ENCODE data around the gene GEMIN5.
"Not testable (repeated sequence)": the region's sequence is repeated elsewhere in the genome, so short reads cannot be mapped to it uniquely, and the experiment has no call there.

GEMIN5 gene, protein sequence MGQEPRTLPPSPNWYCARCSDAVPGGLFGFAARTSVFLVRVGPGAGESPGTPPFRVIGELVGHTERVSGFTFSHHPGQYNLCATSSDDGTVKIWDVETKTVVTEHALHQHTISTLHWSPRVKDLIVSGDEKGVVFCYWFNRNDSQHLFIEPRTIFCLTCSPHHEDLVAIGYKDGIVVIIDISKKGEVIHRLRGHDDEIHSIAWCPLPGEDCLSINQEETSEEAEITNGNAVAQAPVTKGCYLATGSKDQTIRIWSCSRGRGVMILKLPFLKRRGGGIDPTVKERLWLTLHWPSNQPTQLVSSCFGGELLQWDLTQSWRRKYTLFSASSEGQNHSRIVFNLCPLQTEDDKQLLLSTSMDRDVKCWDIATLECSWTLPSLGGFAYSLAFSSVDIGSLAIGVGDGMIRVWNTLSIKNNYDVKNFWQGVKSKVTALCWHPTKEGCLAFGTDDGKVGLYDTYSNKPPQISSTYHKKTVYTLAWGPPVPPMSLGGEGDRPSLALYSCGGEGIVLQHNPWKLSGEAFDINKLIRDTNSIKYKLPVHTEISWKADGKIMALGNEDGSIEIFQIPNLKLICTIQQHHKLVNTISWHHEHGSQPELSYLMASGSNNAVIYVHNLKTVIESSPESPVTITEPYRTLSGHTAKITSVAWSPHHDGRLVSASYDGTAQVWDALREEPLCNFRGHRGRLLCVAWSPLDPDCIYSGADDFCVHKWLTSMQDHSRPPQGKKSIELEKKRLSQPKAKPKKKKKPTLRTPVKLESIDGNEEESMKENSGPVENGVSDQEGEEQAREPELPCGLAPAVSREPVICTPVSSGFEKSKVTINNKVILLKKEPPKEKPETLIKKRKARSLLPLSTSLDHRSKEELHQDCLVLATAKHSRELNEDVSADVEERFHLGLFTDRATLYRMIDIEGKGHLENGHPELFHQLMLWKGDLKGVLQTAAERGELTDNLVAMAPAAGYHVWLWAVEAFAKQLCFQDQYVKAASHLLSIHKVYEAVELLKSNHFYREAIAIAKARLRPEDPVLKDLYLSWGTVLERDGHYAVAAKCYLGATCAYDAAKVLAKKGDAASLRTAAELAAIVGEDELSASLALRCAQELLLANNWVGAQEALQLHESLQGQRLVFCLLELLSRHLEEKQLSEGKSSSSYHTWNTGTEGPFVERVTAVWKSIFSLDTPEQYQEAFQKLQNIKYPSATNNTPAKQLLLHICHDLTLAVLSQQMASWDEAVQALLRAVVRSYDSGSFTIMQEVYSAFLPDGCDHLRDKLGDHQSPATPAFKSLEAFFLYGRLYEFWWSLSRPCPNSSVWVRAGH (N-terminal part only)

DNA sequence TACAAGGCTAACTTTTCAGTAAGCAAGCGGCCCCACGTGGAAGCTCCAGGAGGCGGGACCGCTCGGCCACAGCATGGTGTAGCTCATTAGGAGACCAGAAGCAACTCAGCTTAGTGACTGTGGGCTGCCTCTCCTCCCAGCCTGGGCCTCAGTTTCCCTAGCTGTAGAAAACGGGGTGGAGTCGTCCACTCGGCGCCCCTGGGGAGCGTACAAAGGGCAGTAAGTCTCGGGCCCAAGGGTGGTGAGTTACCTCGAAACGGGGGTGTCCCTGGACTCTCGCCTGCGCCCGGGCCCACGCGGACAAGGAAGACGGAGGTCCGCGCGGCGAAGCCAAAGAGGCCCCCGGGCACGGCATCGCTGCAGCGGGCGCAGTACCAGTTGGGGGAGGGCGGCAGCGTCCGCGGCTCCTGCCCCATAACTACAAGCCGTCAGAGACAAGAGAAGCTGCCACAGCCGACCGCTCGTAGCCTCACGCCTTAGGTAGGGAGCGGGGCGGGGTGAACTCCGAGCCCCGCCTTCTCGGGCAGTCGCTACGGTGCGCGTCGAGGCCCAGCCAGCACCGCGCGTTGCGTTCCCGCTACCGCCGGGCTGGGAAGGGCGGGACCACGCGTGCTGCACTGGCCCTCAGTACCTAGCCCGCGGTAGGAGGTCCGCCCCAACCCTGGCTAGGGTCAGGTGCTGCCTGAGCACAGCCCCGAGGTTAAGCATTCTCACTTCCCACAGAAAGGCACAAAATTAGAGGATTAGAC is at the start of gene GEMIN5:
TSS of gene GEMIN5 (minus strand) at position 494 of the 749 bp plus-strand sequence. CDS start at position 416, 78 bp downstream.
- peak; percentile 43 for DNase-seq

DNA sequence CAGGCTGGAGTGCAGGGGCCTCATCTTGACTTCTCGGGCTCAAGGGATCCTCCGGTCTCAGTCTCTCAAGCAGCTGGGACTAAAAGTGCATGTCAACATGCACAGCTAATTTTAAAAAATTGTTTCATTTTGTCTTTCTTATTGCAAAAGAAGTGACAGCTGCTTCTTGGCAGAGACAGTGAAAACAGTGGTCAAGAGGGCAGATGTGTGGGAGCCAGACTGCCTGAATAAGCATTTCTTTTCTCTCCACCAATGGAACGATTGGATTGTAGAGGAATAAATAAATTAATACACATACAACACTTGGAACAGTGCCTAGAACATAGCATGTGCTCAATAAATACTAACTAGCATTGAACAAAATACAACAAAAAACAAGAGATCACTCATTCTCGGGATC is 48.1 kb upstream of the GEMIN5 start:
- no peak for DNase-seq

DNA sequence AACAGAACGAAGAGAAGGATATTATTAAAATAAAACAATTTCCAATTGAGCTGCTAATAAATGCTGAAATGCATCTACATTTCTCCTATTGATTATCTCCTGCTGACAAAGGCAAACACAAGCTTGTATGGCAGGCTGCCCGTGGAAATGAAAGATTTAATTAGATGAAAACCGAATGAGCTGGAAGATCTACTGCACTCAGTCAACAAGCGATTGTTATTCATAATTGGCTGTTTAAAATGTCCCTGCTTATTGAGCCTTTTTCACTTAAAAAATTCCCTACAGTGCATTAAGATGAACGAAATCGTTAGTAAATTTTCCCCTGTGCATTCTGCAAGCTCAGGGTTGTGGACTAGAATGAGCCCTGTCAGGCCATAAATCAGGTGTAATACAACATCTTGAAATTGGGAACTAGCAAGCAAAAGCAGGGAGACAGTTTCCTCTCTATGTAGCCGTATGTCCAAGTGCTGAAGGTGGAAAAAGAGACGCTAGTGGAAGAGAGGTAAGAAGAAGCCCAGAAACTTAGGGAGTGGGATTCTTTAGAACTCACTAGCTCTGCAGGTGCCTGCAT is 47.0 kb upstream of the GEMIN5 start:
- no peak for DNase-seq

DNA sequence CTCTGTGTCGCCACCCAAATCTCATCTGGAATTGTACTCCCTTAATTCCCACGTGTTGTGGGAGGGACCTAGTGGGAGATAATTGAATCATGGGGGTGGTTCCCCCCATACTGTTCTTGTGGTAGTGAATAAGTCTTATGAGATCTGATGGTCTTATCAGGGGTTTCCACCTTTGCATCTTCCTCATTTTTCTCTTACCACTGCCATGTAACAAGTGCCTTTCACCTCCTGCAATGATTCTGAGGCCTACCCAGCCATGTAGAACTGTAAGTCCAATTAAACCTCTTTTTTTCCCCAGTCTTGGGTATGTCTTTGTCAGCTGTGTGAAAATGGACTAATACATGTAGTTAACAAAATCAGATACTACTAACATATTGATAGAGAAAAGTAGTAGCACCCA is 40.3 kb upstream of the GEMIN5 start:
- DNase-seq = not testable (repeated sequence)

DNA sequence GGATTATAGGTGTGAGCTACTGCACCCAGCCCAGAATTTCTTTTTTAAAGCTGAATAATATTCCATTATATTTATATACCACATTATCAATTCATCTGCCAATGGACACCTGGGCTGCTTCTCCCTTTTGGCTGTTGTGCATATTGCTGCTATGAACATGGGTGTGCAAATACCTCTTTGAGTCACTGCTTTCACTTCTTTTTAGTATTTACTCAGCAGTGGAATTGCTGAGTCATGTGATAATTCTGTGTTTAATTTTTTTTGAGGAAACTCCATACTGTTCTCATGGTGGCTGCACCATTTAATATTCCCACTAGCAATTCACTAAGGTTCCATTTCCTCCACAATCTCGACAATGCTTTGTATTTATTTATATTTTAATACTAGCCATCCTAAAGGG is 39.4 kb upstream of the GEMIN5 start:
- DNase-seq = no peak

DNA sequence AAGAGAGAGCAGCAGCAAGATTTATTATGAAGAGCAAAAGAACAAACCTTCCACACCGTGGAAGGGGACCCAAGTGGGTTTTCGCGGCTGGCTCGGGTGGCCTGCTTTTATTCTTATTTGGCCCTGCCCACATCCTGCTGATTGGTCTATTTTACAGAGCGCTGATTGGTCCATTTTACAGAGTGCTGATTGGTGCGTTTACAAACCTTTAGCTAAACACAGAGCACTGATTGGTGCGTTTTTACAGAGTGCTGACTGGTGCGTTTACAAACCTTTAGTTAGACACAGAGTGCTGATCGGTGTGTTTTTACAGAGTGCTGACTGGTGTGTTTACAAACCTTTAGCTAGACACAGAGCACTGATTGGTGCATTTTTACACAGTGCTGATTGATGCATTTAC is 38.1 kb upstream of the GEMIN5 start:
- DNase-seq = not testable (repeated sequence)

DNA sequence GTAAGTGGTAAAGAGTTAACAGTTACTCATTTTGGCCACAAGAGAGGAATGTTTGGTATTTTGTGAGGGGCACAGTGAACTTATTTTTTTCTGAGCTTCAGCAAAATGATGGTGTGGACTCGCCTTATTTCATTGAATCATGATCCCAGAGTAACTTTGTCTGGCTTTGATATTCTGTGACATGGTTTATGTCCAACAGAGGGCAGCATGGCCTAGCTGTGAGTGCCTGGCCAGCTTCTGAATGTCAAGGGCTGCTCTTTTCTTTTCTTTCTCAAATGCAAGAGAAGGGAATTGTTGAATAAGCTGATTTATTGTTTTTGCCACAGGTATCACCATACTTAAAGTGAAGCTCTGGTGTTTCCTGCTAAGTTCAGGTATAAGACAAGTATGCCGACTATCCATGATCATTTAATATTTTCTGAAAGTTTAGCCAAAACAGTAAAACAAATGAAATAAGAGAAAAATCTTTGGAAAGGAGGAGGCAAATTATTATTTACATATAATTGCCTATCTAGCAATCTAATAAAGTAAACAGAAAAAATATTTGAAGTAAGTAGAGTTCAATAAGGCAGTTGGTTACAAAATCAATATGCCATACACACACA is 34.6 kb upstream of the GEMIN5 start:
- DNase-seq = no peak

DNA sequence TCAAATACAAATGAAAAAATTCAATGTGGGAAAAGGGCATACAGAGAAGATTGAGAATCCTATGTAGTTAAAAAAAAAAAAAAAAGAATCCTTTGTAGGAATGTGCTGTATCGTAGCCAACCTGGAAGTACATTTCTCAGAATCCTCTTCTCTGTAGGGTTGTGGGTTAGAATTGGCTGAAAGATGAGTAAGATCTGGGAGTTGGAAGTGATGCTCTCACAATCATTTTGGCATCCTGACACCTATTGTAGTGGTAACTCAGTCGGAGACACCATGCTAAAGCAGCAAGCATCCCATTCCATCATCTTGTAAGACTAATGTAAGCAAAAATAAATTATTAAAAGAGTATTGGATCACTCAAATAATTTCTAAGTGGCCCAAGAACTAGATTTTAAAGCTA is 33.5 kb upstream of the GEMIN5 start:
- no peak for DNase-seq

DNA sequence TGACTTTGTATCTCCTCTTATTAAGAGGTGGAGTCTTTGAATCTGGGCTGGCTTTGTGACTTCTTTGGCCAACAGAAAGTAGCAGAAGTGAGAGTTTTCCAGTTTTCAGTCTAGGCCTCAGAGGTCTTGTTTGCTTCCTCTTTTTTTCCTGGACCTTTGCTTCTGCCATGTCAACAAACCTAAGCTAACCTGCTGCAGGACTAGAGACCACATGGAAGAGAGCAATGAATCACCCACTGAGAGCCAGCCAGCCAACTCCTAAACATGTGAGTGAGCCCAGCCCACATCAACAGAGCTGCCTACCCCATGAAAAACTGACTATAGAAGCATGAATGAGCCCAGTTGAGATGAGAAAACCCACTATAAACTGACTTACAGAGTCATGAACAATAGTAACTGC is 32.7 kb upstream of the GEMIN5 start:
- no peak for DNase-seq

DNA sequence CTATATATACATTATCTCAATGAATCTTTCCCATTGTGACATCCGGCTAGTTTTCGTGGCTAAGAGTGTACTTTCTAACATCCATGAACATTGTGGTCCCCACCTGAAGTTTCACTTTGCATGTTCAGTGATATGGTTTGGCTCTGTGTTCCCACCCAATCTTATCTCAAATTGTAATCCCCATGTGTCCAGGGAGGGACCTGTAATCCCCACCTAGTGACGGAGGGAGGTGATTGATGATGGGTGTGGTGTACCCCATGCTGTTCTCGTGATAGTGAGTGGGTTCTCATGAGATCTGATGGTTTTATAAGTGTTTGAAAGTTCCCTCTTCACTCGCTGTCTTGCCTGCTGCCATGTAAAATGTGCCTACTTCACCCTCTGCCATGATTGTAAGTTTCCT is 30.9 kb upstream of the GEMIN5 start:
- DNase-seq = no peak

DNA sequence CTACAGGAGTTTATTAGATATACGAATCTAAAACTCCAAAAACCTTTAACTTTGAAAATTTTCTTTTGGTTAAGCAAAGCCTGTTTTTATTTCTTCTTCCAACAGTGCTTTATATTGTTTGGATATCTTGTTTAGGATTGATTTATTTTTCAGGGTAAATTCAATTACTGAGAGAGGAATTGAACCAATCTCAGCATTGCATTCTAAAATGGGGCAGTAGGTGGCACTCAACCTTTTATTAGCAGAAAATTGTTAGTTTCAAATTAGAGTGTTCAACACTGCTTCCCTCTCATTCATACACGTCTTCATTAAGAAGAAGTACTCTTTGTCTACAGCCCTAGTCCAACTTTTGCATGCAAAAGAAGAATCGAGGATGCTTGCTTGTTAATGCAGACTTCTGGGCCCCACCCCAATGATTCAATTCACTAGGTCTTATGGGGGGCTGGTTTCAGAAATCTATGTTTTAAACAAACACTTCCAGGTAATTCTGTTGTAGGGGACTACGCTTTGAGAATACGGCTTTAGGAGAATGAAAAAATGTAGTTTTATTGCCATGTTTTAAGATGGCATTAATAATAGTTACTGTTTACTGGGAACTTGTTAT is 29.5 kb upstream of the GEMIN5 start:
- no peak for DNase-seq

DNA sequence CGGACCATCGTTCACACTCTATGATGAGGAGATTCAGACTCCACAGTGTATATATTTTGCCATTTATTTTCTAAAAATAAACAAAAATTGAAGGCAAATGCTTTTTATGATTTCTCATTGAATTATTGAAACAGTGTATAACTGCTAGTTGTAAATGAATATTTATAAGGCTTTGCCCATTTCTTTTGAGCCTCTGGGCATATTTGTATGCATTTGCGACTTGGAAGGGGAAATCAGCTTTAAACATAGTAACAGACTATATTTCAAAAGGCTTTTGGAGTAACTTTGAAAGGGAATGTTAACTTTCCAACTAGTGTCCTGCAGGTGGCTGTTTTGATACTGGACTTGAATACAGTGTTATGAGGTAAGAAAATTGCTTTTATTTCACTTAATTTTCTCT is 28.9 kb upstream of the GEMIN5 start:
- DNase-seq = no peak

DNA sequence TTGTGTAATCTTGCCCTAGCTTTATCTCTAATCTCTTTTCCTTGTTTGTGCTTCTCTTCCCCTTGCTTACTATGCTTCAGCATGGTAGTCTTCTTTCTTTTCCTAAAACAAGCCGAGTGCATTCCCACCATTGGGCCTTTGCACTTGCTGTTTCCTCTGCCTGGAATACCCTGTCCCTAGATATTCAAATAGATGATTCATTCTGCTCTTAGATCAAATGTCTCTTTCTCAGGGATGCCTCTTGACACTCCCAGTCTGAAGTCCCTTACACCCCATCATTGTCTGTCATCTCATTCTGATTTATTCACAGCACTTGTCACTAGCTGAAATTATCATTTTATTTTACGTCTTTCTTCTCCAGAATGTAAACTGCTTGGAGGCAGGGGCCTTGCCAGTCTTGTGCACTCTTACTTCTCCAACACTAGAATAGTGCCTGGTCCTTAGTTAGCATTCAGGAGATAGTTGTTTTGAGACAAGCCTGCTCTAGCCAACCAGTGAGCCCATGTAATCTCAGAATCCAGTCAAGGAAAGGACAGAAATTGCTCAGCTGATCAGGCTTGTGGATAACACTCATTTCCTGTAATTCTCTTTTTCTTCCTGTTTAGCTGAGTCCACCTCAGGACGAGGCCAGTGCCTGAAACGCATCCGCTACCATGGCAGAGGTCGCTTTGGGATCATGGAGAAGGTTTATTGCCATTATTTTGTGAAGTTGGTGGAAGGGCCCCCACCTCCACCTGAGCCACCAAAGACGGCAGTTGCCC is 28.2 kb upstream of the GEMIN5 start:
- no peak for DNase-seq

DNA sequence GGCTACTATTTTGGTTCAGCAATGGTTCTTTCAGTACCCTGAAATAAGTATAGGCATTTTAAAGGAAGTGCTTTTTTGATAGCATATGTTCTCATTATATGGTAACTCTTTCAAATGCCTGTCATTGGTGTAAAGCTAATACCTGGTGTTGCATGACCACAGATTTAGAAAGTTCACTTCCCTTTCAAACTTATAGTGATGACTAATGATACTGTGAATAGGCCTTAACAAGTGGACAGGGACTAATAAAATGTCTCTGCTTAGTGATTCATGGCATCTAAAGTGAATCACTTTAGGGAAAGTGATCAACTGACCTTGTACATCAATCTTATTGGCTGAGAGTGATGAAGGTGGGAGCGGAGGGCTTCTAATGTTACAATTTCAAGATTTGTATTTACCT is 24.5 kb upstream of the GEMIN5 start:
- DNase-seq = no peak

DNA sequence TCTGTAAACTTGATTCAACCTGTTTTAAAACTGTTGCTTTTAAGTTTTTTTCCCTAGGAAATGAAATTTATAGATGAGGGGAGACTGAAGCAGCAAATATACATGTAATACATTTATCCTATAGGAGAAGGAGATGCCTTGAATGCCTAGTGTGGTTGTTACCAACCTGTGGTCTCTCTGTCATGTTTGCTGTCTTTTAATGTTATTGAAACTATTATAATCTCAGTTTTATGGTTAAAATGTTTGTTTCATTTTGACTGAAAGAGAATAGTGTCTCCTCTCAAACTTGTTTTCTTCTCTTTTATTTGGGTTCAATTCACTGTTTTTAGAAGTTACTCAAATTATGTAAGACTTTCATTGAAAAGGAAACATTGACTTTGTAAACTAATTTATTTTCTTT is 18.7 kb upstream of the GEMIN5 start:
- no peak for DNase-seq

DNA sequence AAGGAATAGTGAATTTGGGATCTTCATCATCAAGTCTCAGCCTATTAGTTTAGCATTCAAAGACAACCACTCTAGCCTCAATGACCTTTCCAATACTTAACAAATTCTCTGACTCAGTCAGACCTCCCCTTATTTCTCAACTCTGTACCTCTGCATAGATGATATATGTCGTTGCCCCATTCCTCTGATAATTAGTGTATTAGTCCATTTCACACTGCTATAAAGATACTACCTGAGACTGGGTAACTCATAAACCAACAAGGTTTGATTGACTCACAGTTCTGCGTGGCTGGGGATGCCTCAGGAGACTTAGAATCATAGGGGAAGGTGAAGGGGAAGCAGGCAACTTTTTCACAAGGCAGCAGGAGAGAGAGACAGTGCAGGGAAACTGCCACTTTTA is 11.8 kb upstream of the GEMIN5 start:
- DNase-seq = no peak

DNA sequence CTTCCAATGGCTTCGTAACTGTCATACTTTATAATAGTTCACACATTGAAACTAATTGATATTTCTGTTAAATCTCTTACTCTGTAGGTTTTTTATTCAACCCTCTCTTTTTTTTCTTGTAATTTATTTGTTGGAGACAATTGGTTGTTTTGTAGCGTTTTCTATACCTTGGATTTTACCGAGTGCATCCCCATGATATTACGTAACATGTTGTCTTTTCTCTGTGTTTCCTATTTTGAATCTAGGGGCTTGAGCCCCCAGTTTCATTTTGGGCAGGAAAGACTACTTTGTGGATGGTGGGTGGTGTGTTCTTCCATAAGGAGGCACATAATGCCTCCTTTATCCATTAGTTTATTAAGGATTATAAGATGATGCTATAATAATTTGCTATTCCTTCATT is 10.3 kb upstream of the GEMIN5 start:
- no peak for DNase-seq

DNA sequence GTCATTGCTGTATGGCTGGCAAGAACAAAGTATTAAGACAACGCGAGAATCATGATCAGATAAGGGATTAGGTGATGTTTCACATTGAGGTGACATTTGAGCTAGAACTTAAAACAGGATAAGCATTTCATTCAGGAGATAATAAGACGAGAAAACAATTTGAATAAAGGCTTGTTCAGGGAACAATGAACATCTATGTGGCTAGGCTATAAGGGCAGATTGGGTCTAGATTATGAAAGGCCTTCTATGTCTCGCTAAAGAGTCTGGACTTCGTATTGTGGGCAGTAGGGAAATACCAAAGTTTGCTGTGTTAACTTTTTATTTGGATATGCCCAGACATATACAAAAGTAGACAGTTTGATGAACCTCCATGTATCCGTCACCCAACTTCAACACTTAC is 9.8 kb upstream of the GEMIN5 start:
- DNase-seq = no peak

DNA sequence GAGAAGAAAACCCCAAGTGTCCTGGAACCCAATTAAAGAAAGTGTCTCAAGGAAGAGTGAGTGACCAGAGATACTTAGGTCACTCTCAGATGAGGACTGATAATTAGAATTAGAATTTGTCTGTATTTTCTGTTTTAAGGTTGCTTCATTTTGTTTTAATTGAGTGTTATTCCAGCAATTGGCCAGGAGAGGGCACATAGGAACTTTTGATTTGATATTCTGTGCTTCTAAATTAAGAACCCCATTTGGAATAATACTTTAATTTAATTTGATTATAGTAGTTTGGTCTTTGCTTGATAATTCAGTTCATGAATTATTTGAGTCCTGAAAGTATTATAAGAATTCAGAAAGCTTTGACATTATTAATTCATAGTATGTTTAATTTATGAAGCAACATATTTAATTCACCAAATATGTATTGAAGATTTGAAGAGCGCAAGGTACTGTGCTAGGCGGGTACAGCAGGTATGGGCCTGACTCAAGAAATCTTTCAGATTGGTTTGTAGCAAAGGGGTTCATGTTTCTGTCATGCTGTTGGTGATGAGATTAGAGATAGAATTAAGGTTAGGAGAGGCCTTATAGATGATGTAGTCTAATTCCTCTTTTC is 7.8 kb upstream of the GEMIN5 start:
- DNase-seq = no peak

DNA sequence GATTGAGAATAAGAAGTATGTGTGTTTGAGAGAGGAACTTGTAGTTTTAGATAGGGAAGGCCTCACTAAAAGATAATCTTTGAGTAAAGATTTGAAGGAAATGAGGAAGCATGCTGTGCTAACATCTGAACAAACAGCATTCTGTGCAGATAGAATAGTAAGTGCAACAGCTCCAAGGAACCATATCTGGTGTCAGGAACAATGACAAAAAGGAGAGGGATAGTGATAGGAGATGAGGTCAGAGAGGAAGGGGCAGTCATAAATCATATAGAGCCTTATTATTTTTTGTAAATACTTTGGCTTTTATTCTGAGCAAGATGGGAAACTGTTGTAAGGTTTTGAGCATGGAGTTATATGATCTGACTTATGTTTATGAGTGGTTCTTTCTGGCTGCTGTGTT is 6.7 kb upstream of the GEMIN5 start:
- DNase-seq = no peak
